Umbilical cord (tissue), 2 donors: ENCODE measurements around the gene SERHL2. TPM values are rescaled to one million over a fixed set of nuclear protein-coding genes. Genes with fewer than 3 reads are reported as not detected.
"Not testable (repeated sequence)": the region's sequence is repeated elsewhere in the genome, so short reads cannot be mapped to it uniquely, and the experiment has no call there.

Source experiments
- DNase-seq: peaks from one replicate; pipeline ENCODE4 v3.0.0-alpha.2; 2015; ENCODE audit warnings: low spot score
- total RNA-seq: library from RNA; depleted of rRNA; stranded (reverse); fragments of >200 nt; gene quantifications from one replicate; pipeline ENCODE4 v1.2.3, GENCODE V29; 2014; ENCODE audit warnings: low replicate concordance; ENCODE audit not compliant: insufficient read depth

SERHL2 gene
- total RNA-seq, 1 donor from 2014 or later = not detected

GRCh38 chr22:42607641-42608040, 53.9 kb downstream of the SERHL2 start:
- not testable (repeated sequence) for DNase-seq

GRCh38 chr22:42608136-42608822, 54.5 kb downstream of the SERHL2 start:
- DNase-seq = no peak

- no peak for DNase-seq
These were observed 55.1 kb downstream of the SERHL2 start for GRCh38 chr22:42608823-42609361.

GRCh38 chr22:42610186-42610585, 56.4 kb downstream of the SERHL2 start:
- DNase-seq = no peak

GRCh38 chr22:42611051-42611450, 57.3 kb downstream of the SERHL2 start:
- no peak for DNase-seq

GRCh38 chr22:42612336-42612735, 58.6 kb downstream of the SERHL2 start:
- no peak for DNase-seq

- DNase-seq = no peak
These were observed 60.1 kb downstream of the SERHL2 start for GRCh38 chr22:42613872-42614301.

GRCh38 chr22:42614312-42615091, 60.7 kb downstream of the SERHL2 start, which contains the start of gene POLDIP3:
Gene POLDIP3 (minus strand): TSS chr22:42614883. CDS start chr22:42614857, 26 bp downstream.
- peak; percentile 99 for DNase-seq

GRCh38 chr22:42615092-42615859, 61.5 kb downstream of the SERHL2 start:
- peak; percentile 99 for DNase-seq

GRCh38 chr22:42615860-42616175, 62.1 kb downstream of the SERHL2 start:
- DNase-seq = not testable (repeated sequence)

GRCh38 chr22:42617155-42617983, 63.6 kb downstream of the SERHL2 start:
- no peak for DNase-seq

- no peak for DNase-seq
These were observed 65.7 kb downstream of the SERHL2 start for GRCh38 chr22:42619261-42620063.

- no peak for DNase-seq
These were observed 66.3 kb downstream of the SERHL2 start for GRCh38 chr22:42620084-42620483.

- DNase-seq = peak; percentile 63
These were observed 67.8 kb downstream of the SERHL2 start for GRCh38 chr22:42621505-42622002.

- no peak for DNase-seq
These were observed 68.4 kb downstream of the SERHL2 start for GRCh38 chr22:42622061-42622710.

- DNase-seq = no peak
These were observed 69.6 kb downstream of the SERHL2 start for GRCh38 chr22:42623301-42623751.
